CMK (cell line): ENCODE results near the gene DCAF6.

Experiments used
- DNase-seq: peaks from one replicate; pipeline ENCODE4 v3.0.0-alpha.2; 2010; ENCODE audit warnings: low read depth

DCAF6 gene

GRCh38 chr1:168087696-168088095 lies 151.2 kb downstream of the DCAF6 start:
- no peak for DNase-seq

GRCh38 chr1:168088511-168089325 lies 152.2 kb downstream of the DCAF6 start:
- no peak for DNase-seq

DNA sequence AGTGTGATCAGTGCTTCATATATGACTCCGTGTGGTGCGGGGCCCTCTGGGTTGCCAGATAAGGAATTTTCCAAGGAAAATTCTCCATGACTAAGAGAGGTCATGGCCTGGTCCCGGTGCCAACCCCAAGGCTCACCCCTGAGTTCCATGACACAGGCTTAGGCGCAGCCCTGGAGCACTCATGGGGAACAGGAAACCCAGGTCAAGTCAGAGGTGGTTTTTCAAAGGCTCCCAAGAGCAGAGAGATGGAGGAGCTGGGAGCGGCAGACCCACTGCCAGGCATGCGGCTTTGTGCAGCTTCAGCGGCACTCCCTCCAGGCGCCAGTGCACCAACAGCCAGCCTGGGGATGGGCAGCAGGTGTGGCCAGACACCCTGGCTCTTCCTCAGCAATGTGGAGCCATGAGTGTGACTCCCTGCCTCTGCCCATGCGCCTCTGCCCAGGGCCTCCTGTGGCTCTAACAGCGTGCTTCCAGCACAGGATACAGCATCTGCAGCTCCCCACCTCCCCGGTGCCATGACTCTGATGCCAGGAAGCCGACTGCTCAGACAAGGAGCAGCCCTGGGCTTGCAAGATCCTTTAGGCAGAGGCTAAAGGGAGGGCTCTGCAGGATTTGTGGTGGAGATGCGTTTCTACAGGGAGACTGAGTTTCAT lies 153.0 kb downstream of the DCAF6 start:
- no peak for DNase-seq

DNA sequence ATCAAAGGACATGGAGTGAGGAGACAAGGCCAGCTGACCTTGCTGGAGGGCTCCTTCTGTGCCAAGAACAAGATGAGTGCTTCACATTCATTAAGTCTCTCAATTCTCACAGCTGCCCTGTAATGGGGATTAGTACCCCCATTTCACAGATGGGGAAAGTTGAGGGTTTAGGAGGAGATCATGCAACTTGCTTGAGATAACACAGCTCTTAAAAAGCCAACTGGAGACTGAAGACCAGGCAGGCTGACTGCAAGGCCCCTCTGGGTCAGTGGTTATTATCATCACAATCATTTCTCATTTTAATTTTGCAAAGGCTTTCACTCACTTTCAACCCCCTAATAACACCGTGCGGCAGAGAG lies 153.5 kb downstream of the DCAF6 start:
- no peak for DNase-seq

DNA sequence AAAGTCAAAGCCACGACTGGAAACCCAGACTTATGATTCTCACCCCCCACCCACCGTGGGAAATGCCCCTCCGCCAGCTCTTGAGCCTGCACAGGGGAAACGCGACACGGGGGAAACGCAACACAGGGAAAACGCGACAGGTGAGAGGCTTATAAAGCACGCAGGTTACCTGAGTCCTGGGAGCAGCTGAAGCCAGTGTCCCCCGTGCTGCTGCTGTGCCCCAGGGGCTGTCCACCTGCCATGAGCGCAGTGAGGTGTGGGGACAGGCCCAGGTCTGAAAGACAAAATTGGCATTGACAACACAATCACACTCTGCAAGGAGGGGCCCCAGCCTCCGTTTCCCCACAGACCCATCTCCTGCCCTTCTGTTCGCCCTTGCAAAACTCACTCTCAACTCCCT lies 153.9 kb downstream of the DCAF6 start:
- DNase-seq = no peak

- no peak for DNase-seq
Observed at GRCh38 chr1:168091063-168091462, 154.6 kb downstream of the DCAF6 start.

GRCh38 chr1:168091720-168092550 lies 155.5 kb downstream of the DCAF6 start:
- no peak for DNase-seq

DNA sequence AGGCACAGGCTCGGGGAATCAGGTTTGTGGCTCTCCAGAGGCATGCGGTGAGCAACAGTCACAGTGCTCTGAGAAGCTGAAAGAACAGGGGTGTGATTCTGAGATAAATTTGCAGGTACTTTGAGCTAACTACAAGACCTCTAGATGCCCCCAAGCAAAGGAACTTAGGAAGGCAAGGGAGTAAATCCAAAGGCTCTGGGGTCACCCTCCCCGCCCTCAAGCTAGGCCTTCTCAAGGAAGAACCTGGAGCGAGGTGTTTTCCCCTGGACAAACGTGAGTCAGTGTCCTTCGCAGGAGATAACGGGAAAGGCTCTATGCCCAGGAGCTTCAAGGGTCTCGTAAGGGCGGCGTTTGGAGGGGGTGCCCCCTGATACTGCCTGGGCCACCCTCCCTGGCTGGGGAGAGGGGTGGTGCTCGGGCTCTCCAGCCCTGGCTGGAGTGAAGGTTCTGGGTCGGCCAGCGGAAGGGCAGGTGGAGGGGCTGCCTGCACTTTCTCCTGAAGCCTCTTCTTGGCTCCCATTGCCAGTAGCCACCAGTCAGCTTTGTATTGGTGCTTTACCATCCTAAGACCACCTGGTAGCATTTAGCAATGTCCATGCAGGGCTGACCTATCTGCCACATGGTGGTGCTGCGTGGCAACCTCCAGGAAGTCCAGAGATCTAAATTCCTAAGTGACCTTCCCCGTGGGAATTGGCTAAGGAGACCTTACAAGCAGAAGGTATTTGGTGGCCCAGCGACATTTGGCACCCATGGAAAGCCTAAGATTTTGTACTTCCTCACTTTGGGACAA lies 156.3 kb downstream of the DCAF6 start:
- DNase-seq = peak; percentile 15

DNA sequence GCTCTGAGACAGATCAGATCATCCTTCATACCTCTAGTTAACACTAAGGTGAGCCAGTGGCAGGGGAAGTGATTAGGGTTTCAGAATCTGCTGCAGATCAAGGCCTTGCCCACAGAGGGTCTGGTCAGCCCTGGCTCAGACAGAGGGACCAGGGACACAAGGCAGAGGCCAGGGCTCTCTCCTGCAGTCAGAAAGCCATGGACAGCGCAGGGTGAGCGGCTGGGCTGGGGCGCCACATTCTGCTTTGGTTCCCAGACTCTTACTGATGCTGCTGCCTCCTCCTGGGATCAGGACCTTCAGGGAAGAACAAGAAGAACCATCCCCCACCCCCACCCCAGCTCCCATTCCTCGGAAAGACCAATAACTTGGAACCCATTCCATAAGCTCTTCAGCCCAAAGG lies 157.1 kb downstream of the DCAF6 start:
- DNase-seq = no peak

- no peak for DNase-seq
Observed at GRCh38 chr1:168095476-168095875, 159.0 kb downstream of the DCAF6 start.

GRCh38 chr1:168096296-168097165 lies 160.0 kb downstream of the DCAF6 start:
- no peak for DNase-seq

GRCh38 chr1:168097921-168098528 lies 161.5 kb downstream of the DCAF6 start:
- no peak for DNase-seq

GRCh38 chr1:168098534-168099320 lies 162.2 kb downstream of the DCAF6 start:
- DNase-seq = no peak

DNA sequence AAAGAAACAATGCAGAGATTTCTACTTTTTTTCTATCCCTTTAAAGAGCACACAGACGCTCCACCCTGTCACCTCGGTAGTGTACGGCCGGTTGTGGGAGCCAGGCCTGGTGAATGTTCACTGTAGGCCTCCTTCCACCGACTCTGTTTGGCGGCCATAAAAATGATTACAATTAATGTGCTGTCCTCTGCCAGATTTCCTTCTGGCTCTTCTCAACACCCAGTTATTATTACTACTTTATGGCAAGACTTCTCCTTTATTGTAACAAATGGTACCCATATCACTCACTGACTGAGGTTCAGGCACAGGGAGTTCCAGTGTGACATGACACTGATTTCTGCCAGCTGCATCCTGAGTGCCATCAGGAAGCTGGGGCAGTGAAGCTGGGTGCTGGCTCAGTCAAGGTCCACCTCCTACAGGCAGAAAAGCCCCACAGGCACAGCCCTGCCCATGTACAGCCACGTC lies 162.9 kb downstream of the DCAF6 start:
- DNase-seq = no peak

- no peak for DNase-seq
Observed at GRCh38 chr1:168100315-168101002, 164.0 kb downstream of the DCAF6 start.

GRCh38 chr1:168101336-168101735 lies 164.9 kb downstream of the DCAF6 start:
- DNase-seq = no peak

DNA sequence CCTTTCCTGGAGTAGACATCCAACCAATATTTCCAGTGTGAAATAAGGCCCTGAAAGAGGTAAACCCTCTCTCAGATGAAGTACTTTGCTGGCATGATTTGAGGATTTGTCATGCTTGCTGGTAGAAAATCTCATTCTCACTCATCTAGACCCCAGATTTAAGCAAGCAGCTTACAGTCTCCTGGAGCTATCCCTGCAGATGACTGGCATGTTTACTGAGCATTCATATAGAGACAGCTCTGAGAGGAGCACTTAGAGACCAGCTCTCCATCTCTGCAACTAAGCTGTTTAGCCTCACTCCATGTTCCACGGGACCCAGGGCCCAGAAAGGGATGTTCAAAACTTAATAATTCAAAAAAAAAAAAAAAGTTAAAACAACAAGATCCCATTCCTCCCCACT lies 166.0 kb downstream of the DCAF6 start:
- no peak for DNase-seq

- DNase-seq = no peak
Observed at GRCh38 chr1:168104535-168104934, 168.1 kb downstream of the DCAF6 start.

- no peak for DNase-seq
Observed at GRCh38 chr1:168105846-168106245, 169.4 kb downstream of the DCAF6 start.
